ENCODE data around the gene UTP14A.

Gene UTP14A

GRCh38 chrX:129932821-129933321, 26.9 kb downstream of the UTP14A start:
- no peak for DNase-seq (ENCODE audit: low spot score)
- Histone ChIP-seq H3K27ac (peak overlapping the region; percentile 37 to 94), H3K4me3 (peak overlapping the region; percentile 80)
- TF ChIP-seq, protein P1, sequence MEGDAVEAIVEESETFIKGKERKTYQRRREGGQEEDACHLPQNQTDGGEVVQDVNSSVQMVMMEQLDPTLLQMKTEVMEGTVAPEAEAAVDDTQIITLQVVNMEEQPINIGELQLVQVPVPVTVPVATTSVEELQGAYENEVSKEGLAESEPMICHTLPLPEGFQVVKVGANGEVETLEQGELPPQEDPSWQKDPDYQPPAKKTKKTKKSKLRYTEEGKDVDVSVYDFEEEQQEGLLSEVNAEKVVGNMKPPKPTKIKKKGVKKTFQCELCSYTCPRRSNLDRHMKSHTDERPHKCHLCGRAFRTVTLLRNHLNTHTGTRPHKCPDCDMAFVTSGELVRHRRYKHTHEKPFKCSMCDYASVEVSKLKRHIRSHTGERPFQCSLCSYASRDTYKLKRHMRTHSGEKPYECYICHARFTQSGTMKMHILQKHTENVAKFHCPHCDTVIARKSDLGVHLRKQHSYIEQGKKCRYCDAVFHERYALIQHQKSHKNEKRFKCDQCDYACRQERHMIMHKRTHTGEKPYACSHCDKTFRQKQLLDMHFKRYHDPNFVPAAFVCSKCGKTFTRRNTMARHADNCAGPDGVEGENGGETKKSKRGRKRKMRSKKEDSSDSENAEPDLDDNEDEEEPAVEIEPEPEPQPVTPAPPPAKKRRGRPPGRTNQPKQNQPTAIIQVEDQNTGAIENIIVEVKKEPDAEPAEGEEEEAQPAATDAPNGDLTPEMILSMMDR (IDR thresholded peaks at IDR 0.05), result no peak

DNA sequence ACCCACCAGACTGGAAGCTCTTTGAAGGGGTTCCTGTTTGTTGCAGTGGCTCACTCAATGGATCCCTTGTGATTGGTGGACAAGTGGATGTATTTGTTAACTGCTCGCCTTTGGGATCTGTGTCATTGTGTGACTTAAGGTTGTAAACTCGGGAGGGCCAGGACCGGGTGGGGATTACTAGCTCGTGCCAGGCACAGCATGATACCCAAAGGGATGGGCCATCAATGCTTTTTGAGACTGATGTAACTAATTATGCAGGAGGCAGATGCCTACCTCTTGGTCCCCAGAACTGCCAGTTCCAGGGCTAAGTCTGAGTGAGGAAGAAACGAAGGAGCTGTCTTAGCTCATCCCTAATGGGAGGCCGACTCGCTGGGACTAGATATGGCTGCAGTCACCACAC, 27.7 kb downstream of the UTP14A start:
- H3K27ac ChIP-seq, result no peak overlapping the region
- DNase-seq (ENCODE audit: low spot score), result no peak
- TF ChIP-seq, protein P1 (IDR thresholded peaks at IDR 0.05), result no peak
- no peak overlapping the region for H3K4me3 ChIP-seq

GRCh38 chrX:129934461-129934860, 28.5 kb downstream of the UTP14A start:
- TF ChIP-seq, protein P1 (IDR thresholded peaks at IDR 0.05), result no peak
- DNase-seq (ENCODE audit: low spot score), result no peak
- Histone ChIP-seq H3K27ac (no peak overlapping the region), H3K4me3 (no peak overlapping the region)

DNA sequence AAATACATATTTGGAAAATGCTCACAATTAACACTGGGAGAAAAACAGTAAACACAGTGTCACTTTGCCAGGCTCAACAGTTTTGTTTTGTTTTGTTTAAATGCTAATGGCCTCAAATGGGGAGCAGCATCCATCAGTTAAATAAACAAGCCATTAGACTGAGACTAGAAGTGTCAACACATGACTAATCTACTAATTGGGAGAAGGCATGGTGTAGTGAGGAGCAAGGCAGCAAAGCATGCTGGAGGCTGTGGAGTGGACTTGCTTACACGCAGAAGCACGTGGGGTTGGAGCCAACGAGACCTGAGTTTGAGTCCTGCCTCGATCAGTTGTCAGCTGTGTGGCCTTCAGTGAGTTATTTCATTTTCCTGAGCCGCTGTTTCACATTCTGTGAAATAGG, 29.0 kb downstream of the UTP14A start:
- no peak for DNase-seq (ENCODE audit: low spot score)
- TF ChIP-seq, protein P1 (IDR thresholded peaks at IDR 0.05), result no peak
- H3K27ac ChIP-seq, result no peak overlapping the region
- no peak overlapping the region for H3K4me3 ChIP-seq

DNA sequence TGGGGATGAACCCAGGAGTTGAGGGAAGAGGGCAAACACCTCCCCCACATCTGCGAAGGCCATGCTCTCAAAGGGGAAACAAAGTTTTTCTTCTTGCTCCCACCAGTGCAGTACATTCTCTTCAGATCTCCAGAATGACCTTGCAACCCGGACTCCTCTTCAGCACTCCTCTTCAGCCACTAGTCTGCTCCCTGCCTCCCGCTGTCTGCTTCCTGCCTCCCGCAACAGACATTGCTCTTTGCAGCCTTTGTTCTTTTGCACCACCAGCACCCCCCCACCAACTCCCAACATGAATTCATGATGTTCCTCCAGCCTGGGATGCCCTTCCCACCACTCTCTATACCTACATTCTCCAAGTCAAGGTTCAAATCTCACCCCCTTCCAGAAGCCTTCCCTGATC, 32.1 kb downstream of the UTP14A start:
- Histone ChIP-seq H3K27ac (no peak overlapping the region), H3K4me3 (no peak overlapping the region)
- TF ChIP-seq, protein P1 (IDR thresholded peaks at IDR 0.05), result no peak
- DNase-seq (ENCODE audit: low spot score), result no peak

DNA sequence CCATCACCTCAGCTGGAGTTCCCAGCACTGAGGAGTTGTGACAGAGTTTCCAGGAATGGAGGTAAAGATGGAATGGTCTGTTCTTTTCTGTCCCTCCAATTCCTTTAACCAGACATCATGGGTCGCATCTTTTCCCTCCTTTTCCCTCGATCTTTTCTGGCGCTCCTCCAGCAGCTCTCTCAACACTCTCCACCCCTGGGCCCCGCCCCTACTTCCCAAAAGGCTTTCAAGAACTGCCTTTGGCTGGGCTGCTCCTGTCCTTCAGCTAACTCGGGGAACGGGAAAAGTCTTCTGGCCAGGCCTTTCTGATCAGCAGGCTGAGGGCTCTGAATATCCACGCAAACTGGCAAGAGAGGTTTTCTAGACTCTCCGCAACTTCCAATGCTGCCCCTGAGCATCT, 34.0 kb downstream of the UTP14A start:
- Histone ChIP-seq H3K4me3 (no peak overlapping the region), H3K27ac (no peak overlapping the region)
- TF ChIP-seq, protein P1 (IDR thresholded peaks at IDR 0.05), result no peak
- DNase-seq (ENCODE audit: low spot score), result no peak

- H3K4me3 ChIP-seq, result no peak overlapping the region
- no peak for DNase-seq (ENCODE audit: low spot score)
- TF ChIP-seq, protein P1 (IDR thresholded peaks at IDR 0.05), result no peak
- H3K27ac ChIP-seq, result no peak overlapping the region
Measured at GRCh38 chrX:129940721-129941120, 34.8 kb downstream of the UTP14A start.

Measured in coronary artery (tissue), 2 donors.